ENCODE results near the gene CYB561.

Gene CYB561

DNA sequence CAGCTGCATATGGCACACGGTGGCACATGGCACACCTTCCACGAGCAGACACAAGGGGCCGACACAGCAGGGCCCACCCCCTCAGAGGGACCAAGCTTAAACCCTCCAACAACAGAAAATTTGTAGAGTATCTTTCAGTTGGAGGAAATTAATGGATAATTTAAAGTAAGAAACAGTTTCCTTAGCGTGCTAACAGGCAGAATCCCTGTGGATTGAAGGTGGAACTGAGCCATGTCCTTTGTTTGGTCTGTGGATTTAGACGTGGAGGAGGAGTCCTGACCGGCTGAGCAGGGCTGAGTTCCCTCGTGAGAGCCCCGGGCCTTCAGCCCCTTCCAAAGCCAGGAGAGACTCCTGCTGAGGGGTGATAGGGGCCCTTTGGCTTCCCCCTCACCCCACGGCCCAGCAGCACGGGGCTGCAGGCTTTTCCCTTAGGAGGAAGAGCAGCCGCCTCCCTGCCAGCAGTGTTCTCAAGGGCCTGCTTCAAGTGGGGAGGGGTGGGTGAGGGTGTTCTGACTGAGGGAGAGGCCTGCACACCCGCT, 1.4 kb upstream of the CYB561 start:
- DNase-seq, result no peak

DNA sequence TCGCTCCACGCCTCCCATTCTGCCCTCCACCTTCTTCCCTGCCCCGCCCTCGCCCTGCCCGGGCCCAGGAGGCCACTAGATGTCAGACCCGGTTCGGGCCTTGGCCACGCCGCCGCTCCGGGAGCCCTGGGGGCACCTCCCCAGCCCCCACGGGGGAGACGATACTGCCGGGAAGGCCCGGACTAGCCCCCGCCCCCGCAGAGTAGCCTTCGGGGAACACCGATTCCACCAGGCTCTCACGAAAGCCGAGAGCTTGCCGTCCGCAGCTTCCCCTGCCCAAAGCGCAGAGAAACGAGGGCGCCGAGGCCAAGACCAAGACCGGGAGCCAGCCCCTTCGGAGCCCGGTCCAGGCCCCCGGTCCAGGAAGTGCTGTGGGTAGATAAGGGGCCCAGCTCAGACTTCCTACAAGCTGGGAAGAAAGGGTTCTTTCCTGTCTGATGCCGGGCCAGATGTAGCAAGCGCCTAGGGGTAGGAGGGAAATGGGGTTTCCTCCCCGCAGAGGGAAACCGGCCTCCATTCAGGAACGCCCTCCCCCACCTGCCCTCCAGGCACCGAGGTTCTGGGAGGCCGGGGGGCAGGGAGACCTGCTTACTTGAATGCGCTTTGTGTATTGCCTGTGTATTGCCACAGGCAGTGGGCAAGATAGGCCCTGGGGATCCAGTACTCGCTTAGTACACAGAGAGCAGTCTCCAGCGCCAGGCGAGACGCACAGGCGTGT, 806 bp upstream of the CYB561 start:
- no peak for DNase-seq

DNA sequence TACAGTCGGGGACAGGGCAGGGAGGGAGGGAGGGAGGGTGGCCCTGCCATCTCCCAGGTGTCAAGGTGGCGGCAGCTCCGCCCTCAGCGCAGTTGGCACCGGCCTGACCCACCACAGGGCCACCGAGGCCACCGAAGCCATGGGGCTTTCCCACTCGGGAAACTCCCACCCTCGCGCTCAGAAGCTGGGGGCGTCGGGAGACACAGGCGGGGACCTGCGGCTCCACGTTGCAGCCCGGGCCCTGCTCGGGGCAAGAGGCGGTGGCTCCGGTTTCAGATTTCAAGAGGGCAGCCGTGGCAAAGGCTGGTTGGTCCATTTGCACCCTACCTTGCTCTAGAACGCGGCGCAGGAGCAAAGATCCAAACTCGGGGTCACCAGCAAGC, 544 bp downstream of the CYB561 start:
- DNase-seq, result no peak

DNA sequence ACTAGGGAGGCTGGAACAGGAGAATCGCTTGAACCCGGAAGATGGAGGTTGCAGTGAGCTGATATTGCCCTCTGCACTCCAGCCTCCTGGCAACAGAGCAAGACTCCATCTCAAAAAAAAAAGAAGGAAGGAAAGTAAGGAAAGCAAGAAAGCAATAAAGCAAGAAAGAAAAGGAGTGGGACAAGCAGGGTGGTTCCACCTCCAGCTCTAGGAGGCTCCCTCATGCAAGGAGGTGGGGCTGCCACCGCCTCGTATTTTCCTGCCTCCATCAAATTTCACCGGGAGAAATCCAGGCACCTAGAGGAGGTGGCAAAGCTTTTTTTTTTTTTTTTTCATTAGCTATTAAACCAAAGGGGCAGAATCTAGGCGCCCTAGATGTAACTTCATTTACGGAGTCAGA, 1.0 kb downstream of the CYB561 start:
- DNase-seq, result no peak

DNA sequence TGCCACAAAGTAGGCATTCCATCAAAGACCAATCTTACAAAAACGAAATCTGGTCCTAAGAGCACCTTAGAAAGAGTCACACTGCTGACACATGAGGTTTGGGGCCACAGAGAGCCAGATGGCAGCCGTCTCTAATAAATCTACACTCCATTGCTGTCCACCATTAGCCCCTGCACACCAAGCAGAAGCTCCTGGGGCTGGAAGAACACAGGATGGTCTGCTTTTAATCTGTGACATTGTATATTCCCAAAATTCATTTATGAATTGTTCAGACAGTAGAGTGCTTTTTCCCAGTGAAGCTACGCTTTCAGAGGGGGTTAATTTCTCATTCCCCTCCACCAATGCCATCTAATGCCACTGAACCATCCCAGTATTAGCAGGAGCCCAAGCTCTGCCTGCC, 1.6 kb downstream of the CYB561 start:
- DNase-seq, result no peak

DNA sequence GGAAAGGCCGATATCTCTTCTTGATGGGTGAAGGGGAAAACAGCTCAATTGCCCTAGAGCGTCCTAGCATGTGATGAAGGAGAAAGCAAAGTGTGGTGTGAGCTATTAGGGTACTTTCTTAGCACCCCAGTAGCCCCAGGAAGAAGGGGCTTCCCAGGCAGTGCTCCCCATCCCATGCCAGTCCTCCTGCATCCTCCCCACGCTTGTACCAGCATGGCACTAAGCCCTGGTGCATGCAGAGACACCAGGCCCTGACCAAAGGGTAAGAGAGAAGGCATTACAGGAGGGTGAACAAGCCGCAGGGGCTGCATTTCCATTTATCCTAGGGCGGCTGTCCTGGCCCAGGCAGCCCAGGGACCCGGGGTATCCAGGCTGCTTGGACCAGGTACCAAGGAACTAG, 3.1 kb downstream of the CYB561 start:
- DNase-seq, result no peak

DNA sequence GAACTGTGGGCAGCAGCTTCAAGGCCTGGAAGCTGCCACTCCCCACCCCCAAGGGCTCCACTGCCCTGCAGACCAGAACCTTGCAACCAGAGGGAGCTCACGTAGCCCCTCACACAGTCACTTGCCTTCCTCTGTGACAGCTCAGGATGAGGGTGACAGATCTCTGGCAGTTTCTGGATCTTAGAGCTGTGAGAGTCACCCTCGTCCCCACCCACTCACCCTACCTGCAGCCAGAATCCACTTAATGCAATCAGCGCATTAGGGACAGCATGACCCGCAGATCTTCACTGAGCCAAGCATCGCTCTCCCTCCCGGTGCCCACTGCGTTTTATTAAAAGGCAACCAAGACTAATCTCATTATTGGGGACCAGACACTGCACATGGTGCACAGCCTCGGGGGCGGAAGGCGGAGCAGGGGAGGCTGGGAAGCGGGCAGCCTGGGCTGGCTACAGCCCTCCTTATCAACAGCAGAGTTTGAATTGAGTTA, 3.5 kb downstream of the CYB561 start:
- DNase-seq, result no peak

DNA sequence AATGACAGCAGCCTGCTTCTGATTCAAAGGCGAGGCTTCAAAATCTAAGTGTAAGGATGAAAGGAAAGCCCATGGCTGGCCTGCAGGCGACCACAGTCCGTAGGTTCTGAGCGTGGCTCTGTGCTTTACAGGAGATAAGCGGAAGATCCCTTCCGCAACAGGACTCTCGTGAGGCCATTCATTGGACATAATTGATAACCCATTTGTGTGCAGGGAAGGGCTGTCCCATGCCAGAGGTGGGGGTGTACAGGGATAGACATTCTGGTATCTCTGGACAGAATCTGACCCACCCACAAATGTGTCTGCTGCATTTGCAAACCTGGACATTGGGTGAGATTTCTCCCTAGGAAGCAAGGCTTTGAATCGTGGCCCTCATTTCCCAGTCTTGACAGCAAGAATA, 4.0 kb downstream of the CYB561 start:
- no peak for DNase-seq

DNA sequence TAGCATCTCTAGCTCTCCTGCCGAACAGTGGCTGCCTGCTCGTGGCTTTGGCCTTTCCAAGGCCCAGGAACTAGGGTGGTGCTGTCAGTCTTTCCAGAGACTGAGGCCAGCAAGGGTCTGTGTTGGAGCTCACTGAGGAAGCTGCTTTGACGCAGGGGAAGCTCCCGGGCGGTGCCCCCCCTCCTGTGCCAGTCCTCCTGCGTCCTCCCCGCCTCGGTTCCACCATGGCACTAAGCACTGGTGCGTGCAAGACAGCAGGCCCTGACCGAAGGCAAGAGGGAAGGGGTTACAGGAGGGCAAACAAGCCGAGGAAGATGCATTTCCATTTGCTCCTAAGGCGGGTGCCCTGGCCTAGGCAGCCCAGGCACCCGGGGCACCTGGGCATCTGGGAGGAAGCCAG, 4.5 kb downstream of the CYB561 start:
- DNase-seq, result no peak

DNA sequence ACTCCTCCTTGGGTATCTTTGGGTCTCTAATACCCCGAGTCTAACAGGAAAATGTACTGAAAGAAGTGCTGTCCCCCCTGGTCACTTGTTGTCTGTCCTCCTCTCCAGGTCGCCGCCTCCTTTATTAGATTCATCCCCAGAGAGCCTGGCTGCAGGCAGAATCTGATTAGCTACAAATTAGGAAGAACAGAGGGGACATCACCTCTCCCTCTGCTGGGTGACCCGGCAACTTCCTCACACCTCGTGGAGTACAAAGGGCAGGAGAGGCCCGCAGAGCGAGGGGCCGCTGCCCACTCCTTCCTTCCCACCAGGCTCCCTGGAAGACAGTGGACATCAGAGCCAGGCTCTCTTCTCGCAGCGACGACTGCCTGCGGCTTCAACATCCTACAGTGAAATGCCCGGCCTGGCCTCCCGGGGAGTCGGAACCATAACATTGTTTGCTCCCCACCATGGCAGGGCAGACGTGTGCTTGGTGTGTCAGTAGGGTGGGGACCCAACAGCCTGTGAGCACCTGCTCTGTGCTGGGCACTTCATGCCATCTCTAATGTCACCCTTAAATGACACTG, 5.3 kb downstream of the CYB561 start:
- DNase-seq, result no peak

DNA sequence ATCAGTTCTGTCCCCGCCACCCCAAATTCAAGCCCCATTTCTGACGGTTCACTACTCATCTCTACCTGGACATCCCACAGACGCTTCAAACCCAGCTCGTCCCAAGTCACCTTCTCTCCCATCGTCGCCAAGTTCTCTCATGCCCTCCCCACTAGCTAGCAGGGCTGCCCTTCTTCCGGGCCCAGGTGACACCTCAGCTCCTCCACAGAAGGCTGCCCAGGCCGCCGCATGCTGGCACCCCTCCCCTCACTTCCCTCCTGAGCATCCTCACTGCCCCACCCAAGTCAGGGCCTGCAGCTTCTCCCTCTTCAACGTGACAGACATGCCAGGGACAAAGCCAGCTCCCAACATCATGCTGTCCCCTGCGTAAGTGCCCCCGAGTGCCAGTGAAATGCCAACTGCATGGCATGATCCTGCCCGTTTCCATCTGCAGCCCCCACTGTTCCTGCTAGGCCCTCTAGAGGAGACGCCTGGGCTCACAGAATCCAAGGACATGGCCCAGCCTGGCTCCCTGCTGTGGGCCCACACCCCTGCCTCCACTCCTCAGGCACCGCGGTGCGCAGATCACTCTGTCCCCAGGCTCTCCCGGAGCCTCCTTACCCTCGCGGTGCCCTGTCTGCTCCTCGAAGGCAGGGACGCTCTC, 5.9 kb downstream of the CYB561 start:
- DNase-seq, result no peak

DNA sequence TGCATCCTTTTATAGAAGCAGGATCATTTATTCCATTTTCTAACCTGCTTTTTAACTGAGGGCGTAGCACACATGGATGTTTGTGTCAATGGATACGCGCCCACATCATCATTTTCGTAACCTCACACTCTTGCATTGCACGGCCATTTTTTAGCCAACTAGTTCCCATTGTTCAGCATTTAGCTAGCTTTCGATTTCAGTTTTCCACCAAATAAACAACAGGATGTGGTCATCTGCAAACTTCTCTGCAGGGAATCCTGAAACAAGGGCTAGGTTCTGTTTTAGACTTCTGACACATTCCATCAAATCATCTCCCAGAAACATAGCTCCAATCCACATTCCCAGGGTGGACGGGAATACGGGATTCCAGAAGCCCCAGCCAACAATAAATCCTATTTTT, 6.4 kb downstream of the CYB561 start:
- no peak for DNase-seq

DNA sequence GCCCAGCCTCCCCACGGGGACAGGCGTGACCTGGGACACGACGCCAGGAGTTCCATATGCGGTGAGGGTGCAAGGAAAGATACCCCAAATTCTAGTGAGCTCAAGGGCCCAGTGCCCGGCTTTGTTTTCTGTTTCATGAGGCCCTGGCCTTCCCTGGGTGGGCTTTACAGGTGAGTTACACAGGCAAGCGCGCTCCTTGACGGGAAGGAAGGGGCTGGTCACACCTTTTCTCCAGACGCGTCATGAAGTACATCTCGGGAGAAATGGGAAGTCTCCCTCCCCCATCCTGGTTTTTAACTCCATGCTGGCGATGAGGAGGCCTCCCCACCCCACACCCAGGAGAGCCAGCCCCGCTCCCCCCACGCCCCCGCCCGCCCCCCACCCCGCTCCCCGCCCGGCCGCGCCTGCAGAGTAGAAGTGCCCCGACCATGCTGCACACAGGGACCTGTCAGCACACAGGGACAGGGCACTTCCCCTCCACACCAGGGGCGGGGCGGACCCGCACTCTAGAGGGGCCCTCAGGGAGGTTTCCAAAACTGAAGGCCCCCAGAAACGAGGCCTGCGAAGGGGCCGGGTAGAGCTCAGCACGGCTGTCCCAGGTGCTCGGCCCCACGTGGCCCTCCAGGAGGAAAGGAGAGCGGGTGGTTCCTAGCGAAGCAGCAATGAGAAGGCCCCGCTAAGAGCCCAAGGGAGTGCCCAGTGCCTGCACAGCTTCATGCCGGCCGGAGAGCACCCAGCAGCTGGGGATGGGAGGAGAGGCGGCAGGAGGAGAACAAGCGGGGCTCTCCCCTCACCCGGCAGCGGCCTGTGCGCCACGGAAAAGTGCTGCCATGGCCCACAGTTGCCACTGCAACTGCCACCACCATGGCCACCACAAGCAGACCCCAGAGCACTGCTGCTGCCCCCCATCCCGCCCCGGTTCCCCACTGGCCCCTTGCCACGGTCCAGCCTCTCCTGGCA, 7.7 kb downstream of the CYB561 start:
- DNase-seq, result no peak

DNA sequence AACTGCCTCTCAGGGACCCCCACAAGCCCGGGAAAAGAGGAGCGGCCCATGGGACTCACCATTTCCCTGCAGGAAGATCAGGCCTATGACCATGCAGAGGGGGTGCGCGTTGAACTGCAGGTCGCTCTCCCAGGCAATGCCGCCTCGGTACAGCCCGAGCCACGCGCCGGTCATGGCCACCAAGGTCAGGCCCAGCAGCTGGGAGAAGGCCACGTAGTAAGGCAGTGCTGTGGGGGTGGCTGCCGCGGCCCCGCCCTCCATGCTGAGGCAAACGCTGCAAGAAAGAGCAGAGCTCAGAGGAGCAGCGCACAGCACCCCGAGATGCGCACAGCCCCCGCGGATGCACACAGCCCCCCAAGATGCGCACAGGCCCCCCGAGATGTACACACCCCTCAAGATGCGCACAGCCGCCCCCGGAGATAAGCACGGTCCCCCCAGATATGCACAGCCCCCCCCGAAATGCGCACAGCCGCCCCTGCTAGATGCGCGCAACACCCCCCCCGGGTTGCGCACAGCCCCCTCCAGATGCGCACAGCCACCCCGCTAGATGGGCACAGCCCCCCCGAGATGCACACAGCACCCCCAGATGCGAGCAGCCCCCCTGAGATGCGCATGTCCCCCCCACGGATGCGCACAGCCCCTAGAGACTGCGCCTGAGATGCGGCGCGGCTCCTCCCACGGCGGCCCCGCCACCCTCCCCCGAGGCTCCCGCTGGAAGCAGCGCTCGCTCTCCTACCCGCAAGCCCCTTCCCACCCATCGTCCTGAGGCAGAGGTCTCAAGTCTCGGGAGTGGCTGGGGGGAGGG, 8.6 kb downstream of the CYB561 start:
- no peak for DNase-seq

DNA sequence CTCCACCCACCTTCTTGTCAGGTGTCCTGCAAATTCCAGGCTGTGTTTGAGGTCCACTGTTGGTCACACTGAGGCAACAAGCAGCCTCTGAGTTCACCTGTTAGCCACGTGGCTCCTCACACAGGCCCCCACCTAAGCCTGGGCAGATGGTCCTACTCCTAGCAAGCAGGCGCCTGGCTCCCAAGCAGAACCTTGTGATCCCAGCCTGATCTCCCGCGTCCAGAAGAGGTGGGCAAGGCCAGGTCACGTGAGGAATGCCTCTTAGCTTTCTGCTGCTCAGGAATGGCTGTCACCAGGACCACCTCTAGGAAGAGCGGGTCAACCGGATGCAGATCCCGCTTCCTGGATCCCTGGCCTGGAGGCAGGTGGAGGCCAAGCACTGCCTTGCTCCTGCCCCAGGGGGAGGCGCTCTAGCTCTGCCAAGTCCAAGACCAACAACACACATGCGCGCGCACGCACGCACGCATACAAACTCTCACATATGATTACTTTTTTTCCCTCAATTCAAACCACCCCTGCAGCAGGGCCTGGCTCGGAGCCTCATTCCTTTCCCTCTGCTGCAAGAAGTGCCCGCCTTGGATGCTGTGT, 9.5 kb downstream of the CYB561 start:
- no peak for DNase-seq

DNA sequence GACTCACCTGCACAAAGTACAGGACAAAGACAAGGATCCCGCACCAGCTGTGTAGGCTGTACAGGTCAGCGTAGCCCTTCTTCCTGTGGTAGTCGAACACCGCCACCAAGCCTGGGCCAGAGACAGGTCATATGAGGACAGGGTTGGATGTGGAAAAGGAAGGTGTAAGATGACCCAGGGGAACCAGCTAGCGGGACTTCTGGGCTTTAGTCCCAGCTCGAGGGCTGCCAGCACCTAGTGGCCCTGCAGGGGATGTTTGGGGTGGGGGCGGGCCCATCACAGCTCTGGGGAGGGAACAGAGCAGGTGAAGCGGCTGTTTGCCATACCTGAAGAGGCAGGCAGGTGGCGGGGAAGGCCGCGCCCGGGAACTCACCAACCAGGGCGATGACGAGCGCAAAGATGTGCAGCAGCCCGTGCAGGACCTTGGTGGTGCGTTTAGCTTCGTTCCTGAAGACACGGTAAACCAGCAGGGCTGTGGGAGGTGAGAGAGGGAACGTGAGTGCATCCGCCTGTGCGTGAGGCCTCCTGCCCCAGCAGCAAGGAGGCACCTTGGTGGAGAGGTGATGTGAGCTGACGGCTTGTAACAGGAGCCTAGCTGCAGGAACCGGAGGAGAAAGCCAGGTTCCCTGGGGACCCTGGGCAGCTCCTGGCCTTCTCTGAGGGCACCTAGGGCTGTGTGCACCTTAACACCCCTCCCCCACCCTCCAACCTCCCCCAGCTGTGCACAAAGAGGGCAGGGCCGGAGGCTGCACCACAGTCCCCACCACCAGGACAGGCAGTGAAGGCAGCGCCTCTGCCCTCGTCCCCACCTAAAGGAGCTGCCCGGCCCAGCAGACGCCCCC, 10.2 kb downstream of the CYB561 start:
- no peak for DNase-seq

DNA sequence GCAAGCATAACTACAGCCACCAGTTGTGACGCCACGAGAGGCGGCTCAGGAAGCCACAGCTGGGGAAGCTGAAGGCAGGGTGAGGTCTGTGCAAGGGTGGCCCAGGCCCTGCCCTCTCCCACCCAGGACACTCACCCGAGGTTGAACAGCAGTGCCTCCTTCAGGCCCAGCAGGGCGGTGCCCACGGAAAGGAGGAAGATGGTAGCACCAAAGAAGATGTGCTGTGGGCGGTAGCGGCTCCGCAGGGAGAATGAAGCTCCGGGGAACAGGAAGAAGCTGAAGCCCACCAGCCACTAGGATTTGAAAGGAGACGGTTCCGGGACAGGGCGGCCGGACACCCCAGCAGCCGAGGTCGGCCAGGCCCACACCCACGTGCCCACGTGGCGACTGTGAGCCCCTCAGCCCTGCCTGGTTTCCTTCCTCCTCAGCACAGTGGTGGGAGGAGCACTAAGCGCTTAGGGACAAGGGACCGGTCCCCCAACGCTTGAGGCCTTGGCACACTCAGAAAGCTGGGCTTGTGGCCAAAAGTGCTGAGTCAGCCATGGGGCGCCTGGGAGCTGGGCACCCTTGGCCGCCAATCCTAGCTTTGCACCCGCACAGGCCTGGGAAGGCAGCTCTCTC, 11.0 kb downstream of the CYB561 start:
- DNase-seq, result no peak

DNA sequence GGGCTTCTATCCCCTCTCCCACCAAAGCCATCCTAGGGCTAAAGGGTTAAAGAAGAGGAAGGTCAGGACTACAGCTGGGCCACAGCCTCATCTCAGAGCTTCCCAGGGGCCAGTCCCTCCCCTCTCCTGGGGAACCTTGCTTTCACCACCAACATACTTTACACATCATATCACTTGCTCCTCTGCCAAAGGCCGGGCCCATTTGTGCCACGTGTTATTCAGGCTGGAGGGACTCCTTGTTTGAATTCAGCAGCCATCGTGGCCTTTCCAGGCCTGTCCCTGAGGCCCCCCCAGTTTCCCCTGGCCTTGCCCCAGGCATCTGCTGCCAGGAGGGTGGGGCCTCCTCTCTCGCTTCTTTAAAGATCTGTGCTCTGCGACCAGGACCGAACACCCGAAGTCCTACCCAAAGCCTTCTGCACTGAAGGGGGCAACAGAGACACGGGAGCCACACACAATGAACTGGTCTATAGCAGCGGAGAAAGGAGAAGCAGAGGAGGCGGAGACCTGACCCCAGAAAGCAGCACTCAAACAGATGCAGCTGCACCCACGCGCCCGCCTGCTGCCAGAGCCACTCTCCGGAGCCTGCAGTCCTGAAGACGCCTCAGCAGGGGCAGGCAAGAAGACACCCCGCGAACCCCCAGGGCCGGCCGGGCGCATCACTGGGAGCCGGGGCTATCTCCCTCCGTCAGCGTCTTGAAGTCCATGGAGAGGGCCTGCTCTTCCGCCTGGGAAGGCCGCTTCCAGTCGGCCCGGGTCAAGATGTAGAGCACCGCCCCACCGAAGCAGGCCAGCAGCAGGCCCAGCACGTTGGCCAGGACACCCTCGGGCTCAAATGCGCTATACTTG, 12.1 kb downstream of the CYB561 start:
- DNase-seq, result no peak

Measured in NCI-H2227 treated with DMSO at 0.1 percent for 48 hours (cell line).